SU-DHL-6 (cell line): ENCODE data around the gene MINK1.

Source experiments
- EZH2phosphoT487 ChIP-seq: fragments of 200-600 bp; sonication (generic), shearing (Covaris generic); conservative IDR thresholded peaks from 2 replicates; pipeline ENCODE4 v1.6.1; 2018; ENCODE audit warnings: mild to moderate bottlenecking, antibody characterized with exemption, low read length, moderate library complexity, mixed read lengths
- TF ChIP-seq, protein P1 (sequence below): fragments of 200-600 bp; sonication (generic); IDR thresholded peaks from one replicate; pipeline ENCODE4 v1.5.1; 2017; ENCODE audit warnings: antibody characterized with exemption, mild to moderate bottlenecking, low read length, moderate library complexity; ENCODE audit not compliant: insufficient read depth, poor library complexity, severe bottlenecking

DNA sequence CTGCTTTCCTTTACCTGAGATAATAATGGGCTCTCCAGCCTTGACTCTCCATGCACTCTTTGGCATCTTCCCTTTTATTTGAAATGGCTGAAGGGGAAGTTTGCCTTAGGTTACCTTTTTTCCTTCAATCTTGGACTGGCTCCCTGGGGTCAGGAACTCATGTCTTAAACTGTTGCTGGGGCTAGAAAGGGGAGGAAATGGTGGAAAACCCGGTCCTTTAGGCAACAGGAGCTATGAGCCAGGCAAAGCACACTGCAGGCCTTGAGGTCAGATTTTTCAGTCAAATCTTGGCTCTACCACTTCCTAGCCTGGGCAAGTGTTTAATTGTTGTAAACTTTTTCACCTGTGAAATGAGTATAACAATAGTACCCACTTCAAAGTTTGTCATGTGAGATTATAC, 30.2 kb downstream of the MINK1 start:
- TF ChIP-seq, protein P1, sequence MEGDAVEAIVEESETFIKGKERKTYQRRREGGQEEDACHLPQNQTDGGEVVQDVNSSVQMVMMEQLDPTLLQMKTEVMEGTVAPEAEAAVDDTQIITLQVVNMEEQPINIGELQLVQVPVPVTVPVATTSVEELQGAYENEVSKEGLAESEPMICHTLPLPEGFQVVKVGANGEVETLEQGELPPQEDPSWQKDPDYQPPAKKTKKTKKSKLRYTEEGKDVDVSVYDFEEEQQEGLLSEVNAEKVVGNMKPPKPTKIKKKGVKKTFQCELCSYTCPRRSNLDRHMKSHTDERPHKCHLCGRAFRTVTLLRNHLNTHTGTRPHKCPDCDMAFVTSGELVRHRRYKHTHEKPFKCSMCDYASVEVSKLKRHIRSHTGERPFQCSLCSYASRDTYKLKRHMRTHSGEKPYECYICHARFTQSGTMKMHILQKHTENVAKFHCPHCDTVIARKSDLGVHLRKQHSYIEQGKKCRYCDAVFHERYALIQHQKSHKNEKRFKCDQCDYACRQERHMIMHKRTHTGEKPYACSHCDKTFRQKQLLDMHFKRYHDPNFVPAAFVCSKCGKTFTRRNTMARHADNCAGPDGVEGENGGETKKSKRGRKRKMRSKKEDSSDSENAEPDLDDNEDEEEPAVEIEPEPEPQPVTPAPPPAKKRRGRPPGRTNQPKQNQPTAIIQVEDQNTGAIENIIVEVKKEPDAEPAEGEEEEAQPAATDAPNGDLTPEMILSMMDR = no peak
- no peak for TF ChIP-seq EZH2phosphoT487
